PFSK-1 (cell line): ENCODE results near the gene MRPL52.

Experiments used
- FOXP2 ChIP-seq: optimal IDR thresholded peaks from 2 replicates; pipeline ENCODE3; 2011; ENCODE audit warnings: borderline replicate concordance, control low read depth, inconsistent platforms; ENCODE audit not compliant: insufficient read depth; ENCODE audit errors: extremely low read length, extremely low read depth
- POLR2AphosphoS5 ChIP-seq: IDR thresholded peaks from 2 replicates; pipeline ENCODE4 v1.6.1; 2012; ENCODE audit warnings: low read depth, mild to moderate bottlenecking, control low read depth, low read length, moderate library complexity
- REST ChIP-seq, 2 experiments: IDR thresholded peaks; 2 replicates each; pipeline versions ENCODE4 v1.6.1 to v1.8.0; 2011 to 2012; ENCODE audit warnings: low read depth in 2 of 2, low read length in 2 of 2, control low read depth in 1 of 2, inconsistent platforms in 1 of 2, mild to moderate bottlenecking in 1 of 2, moderate library complexity in 1 of 2; ENCODE audit not compliant: insufficient read depth in 1 of 2
- SIN3A ChIP-seq: IDR thresholded peaks from 2 replicates; pipeline ENCODE4 v1.6.1; 2012; ENCODE audit warnings: mild to moderate bottlenecking, low read length, moderate library complexity, borderline replicate concordance; ENCODE audit not compliant: insufficient read depth
- TAF1 ChIP-seq: IDR thresholded peaks from 2 replicates; pipeline ENCODE4 v1.6.1; 2012; ENCODE audit warnings: low read length, control low read depth, borderline replicate concordance; ENCODE audit not compliant: insufficient read depth

The MRPL52 gene

GRCh38 chr14:22822571-22823098 is 7.1 kb upstream of the MRPL52 start:
- no peak for TF ChIP-seq POLR2AphosphoS5
- TF ChIP-seq FOXP2: no peak
- no peak for TF ChIP-seq REST (IDR thresholded peaks at IDR 0.05; ENCODE audit: insufficient read depth in 1 of 2, low read depth in 2 of 2, low read length in 2 of 2)
- no peak for TF ChIP-seq TAF1

GRCh38 chr14:22824711-22825359 is 4.9 kb upstream of the MRPL52 start:
- no peak for TF ChIP-seq TAF1
- TF ChIP-seq POLR2AphosphoS5: no peak
- TF ChIP-seq FOXP2: no peak
- no peak for TF ChIP-seq REST (IDR thresholded peaks at IDR 0.05; ENCODE audit: insufficient read depth in 1 of 2, low read depth in 2 of 2, low read length in 2 of 2)
- no peak for TF ChIP-seq SIN3A

- TF ChIP-seq POLR2AphosphoS5 (no peak), REST (IDR thresholded peaks at IDR 0.05; ENCODE audit: insufficient read depth in 1 of 2, low read depth in 2 of 2, low read length in 2 of 2) (no peak), FOXP2 (no peak), SIN3A (no peak)
These were observed 840 bp downstream of the MRPL52 start for GRCh38 chr14:22830443-22831010.

- no peak for TF ChIP-seq FOXP2
- no peak for TF ChIP-seq POLR2AphosphoS5
- no peak for TF ChIP-seq SIN3A
- no peak for TF ChIP-seq TAF1
- no peak for TF ChIP-seq REST (IDR thresholded peaks at IDR 0.05; ENCODE audit: insufficient read depth in 1 of 2, low read depth in 2 of 2, low read length in 2 of 2)
These were observed 5.8 kb downstream of the MRPL52 start for GRCh38 chr14:22835505-22835904.
